GM03348 (cell line): ENCODE measurements around the gene VAV1.
"Not testable (repeated sequence)": the region's sequence is repeated elsewhere in the genome, so short reads cannot be mapped to it uniquely, and the experiment has no call there.

Source experiments
- DNase-seq: peaks from one replicate; pipeline ENCODE4 v3.0.0; 2012; ENCODE audit warnings: low spot score

The VAV1 gene

GRCh38 chr19:6761053-6761676 lies 11.3 kb upstream of the VAV1 start:
- peak; percentile 15 for DNase-seq

GRCh38 chr19:6762253-6762797 lies 10.2 kb upstream of the VAV1 start:
- not testable (repeated sequence) for DNase-seq

GRCh38 chr19:6765738-6766356 lies 6.7 kb upstream of the VAV1 start:
- DNase-seq, result no peak

- DNase-seq, result no peak
Observed at GRCh38 chr19:6766357-6767080, 6.0 kb upstream of the VAV1 start.

- no peak for DNase-seq
Observed at GRCh38 chr19:6767081-6767356, 5.5 kb upstream of the VAV1 start.

GRCh38 chr19:6767357-6768235 lies 4.9 kb upstream of the VAV1 start, which contains the start of gene SH2D3A:
SH2D3A (minus strand) TSS chr19:6767435; CDS start chr19:6763748, 3,687 bp downstream.
- no peak for DNase-seq

GRCh38 chr19:6768236-6768785 lies 4.2 kb upstream of the VAV1 start:
- DNase-seq, result peak; percentile 4

GRCh38 chr19:6769006-6769619 lies 3.4 kb upstream of the VAV1 start:
- peak; percentile 47 for DNase-seq

- not testable (repeated sequence) for DNase-seq
Observed at GRCh38 chr19:6771648-6772027, 870 bp upstream of the VAV1 start.

- DNase-seq, result no peak
Observed at GRCh38 chr19:6772866-6773322, 386 bp downstream of the VAV1 start.

- no peak for DNase-seq
Observed at GRCh38 chr19:6773323-6773931, 919 bp downstream of the VAV1 start.

- DNase-seq, result no peak
Observed at GRCh38 chr19:6774821-6775707, 2.6 kb downstream of the VAV1 start.

- not testable (repeated sequence) for DNase-seq
Observed at GRCh38 chr19:6776045-6776444, 3.5 kb downstream of the VAV1 start.

- no peak for DNase-seq
Observed at GRCh38 chr19:6776999-6777398, 4.5 kb downstream of the VAV1 start.

- no peak for DNase-seq
Observed at GRCh38 chr19:6777434-6777833, 4.9 kb downstream of the VAV1 start.

- no peak for DNase-seq
Observed at GRCh38 chr19:6778386-6778785, 5.9 kb downstream of the VAV1 start.

GRCh38 chr19:6779206-6779605 lies 6.7 kb downstream of the VAV1 start:
- no peak for DNase-seq

GRCh38 chr19:6787393-6787792 lies 14.9 kb downstream of the VAV1 start:
- no peak for DNase-seq

- no peak for DNase-seq
Observed at GRCh38 chr19:6788896-6789295, 16.4 kb downstream of the VAV1 start.
